Activated CD8-positive, alpha-beta T cell treated with anti-CD3 and anti-CD28 coated beads for 36 hours (primary cell): ENCODE measurements around the gene TSPAN2. TPM values are rescaled to one million over a fixed set of nuclear protein-coding genes. Genes with fewer than 3 reads are reported as not detected.

Experiments
- ATAC-seq: fragments of 200-7000 bp; cut with Tn5 transposase; one replicate; pipeline ENCODE4 v1.10.0; 2021; ENCODE audit warnings: mild to moderate bottlenecking, moderate library complexity
- CTCF ChIA-PET: fragments of 350-600 bp; sonication (Branson Sonifier 250); formaldehyde crosslinking; loops from one replicate; lab custom pipeline; 2021; ENCODE audit warnings: antibody characterized with exemption; lab: Charles Lee
- POLR2A ChIA-PET: fragments of 350-600 bp; sonication (Branson Sonifier 250); formaldehyde crosslinking; loops from one replicate; lab custom pipeline; 2021; ENCODE audit warnings: antibody characterized with exemption; lab: Charles Lee
- DNase-seq: peaks from one replicate; pipeline ENCODE4 v3.0.0-alpha.2; 2020
- H3K27ac Mint-ChIP-seq: one replicate; pipeline ENCODE4 v1.8.0; 2021; ENCODE audit warnings: mild to moderate bottlenecking, mixed read lengths
- H3K27me3 Mint-ChIP-seq: one replicate; pipeline ENCODE4 v1.8.0; 2021; ENCODE audit warnings: mixed read lengths
- H3K36me3 Mint-ChIP-seq: one replicate; pipeline ENCODE4 v1.8.0; 2021; ENCODE audit warnings: low read depth, mixed read lengths
- H3K4me1 Mint-ChIP-seq: one replicate; pipeline ENCODE4 v1.8.0; 2021; ENCODE audit warnings: low read depth, mixed read lengths
- H3K4me3 Mint-ChIP-seq: one replicate; pipeline ENCODE4 v1.8.0; 2021; ENCODE audit warnings: mild to moderate bottlenecking, moderate library complexity, mixed read lengths
- H3K9me3 Mint-ChIP-seq: one replicate; pipeline ENCODE4 v1.8.0; 2021; ENCODE audit warnings: mixed read lengths
- intact Hi-C: fragments of 100-400 bp; cut with micrococcal nuclease; formaldehyde crosslinking; loops from one replicate; pipeline ENCODE4 v1.10.0; 2022
- total RNA-seq, 2 experiments: library from RNA; stranded (reverse); gene quantifications; one replicate each; pipeline ENCODE4 v1.2.3, GENCODE V29; 2021
- TF ChIP-seq, protein P1 (sequence below): fragments of 200-600 bp; IDR thresholded peaks from one replicate; pipeline ENCODE4 v1.8.0; 2022; ENCODE audit warnings: antibody characterized with exemption, mild to moderate bottlenecking

Gene TSPAN2
- total RNA-seq, 2 experiments from 2014 or later: 0.74 to 0.90 TPM

DNA sequence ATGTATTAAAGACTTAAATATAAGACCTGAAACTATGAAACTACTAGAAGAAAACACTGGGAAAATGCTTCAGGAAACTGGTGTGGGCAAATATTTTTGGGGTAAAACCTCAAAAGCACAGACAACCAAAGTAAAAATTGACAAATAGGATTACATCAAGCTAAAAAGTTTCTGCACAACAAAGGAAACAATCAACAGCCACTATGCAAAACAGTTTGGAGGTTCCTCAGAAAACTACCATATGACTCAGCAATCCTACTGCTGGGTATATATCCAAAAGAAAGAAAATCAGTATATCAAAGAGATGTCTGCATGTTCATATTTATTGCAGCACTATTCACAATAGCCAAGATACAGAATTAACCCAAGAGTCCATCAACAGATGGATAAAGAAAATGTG is 42.6 kb downstream of the TSPAN2 start:
- intact Hi-C loops: no loop called here
- Mint-ChIP-seq H3K4me1 (peaks cover 7% of the 10 kb centered on the region), H3K36me3 (peaks cover 2% of the 10 kb centered on the region), H3K4me3 (no peak overlapping the region), H3K27me3 (no peaks in the 10 kb centered on the region), H3K9me3 (peaks cover 6% of the 10 kb centered on the region), H3K27ac (no peak overlapping the region)
- no peak for ATAC-seq
- TF ChIP-seq, protein P1, sequence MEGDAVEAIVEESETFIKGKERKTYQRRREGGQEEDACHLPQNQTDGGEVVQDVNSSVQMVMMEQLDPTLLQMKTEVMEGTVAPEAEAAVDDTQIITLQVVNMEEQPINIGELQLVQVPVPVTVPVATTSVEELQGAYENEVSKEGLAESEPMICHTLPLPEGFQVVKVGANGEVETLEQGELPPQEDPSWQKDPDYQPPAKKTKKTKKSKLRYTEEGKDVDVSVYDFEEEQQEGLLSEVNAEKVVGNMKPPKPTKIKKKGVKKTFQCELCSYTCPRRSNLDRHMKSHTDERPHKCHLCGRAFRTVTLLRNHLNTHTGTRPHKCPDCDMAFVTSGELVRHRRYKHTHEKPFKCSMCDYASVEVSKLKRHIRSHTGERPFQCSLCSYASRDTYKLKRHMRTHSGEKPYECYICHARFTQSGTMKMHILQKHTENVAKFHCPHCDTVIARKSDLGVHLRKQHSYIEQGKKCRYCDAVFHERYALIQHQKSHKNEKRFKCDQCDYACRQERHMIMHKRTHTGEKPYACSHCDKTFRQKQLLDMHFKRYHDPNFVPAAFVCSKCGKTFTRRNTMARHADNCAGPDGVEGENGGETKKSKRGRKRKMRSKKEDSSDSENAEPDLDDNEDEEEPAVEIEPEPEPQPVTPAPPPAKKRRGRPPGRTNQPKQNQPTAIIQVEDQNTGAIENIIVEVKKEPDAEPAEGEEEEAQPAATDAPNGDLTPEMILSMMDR: no peak
- POLR2A ChIA-PET: no interaction called here
- CTCF ChIA-PET: interaction anchor here (1.3 kb wide), 1 partner anchor 67 kb away, joined by 4 read pairs; no protein-coding TSS in a partner anchor
- no peak for DNase-seq

GRCh38 chr1:115041654-115042053 is 47.6 kb downstream of the TSPAN2 start:
- DNase-seq: no peak
- CTCF ChIA-PET: interaction anchor here (4.1 kb wide), 1 partner anchor 11 kb away, joined by 22 read pairs; no protein-coding TSS in a partner anchor
- ATAC-seq: no peak
- intact Hi-C loops: no loop called here
- Mint-ChIP-seq H3K4me3 (no peak overlapping the region), H3K27ac (no peak overlapping the region), H3K4me1 (no peaks in the 10 kb centered on the region), H3K9me3 (peaks cover 6% of the 10 kb centered on the region), H3K27me3 (no peaks in the 10 kb centered on the region), H3K36me3 (peaks cover 2% of the 10 kb centered on the region)
- TF ChIP-seq, protein P1: no peak
- POLR2A ChIA-PET: no interaction called here

DNA sequence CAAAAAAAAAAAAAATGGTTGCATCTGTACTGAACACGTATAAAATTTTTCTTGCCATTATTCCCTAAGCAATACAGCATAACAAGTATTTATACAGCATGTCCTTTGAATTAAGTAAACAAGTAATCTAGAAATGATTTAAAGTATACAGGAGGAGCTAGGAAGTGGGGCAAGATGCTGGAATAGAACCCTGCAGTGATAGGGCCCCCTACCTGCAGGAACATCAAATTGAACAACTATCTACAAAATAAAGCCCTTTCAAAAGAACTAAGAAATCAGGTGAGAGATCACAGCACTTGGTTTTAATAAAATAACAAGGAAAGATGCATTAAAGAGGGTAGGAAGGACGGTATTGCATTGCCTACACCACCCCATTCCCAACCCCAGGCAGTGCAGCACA is 48.8 kb downstream of the TSPAN2 start:
- Mint-ChIP-seq H3K9me3 (peaks cover 6% of the 10 kb centered on the region), H3K4me3 (no peak overlapping the region), H3K27me3 (peaks cover 2% of the 10 kb centered on the region), H3K36me3 (peaks cover 2% of the 10 kb centered on the region), H3K4me1 (no peaks in the 10 kb centered on the region), H3K27ac (no peak overlapping the region)
- intact Hi-C loops: no loop called here
- DNase-seq (no peak), ATAC-seq (no peak)
- POLR2A ChIA-PET: no interaction called here
- CTCF ChIA-PET: interaction anchor here (1.0 to 1.3 kb wide), 3 partner anchors 13 to 73 kb away, joined by 3 to 5 read pairs (median 3); no protein-coding TSS in a partner anchor
- TF ChIP-seq, protein P1: no peak

GRCh38 chr1:115036814-115037507 is 52.3 kb downstream of the TSPAN2 start:
- no peaks in the 10 kb centered on the region for H3K36me3 Mint-ChIP-seq
- H3K4me3 Mint-ChIP-seq: no peak overlapping the region
- peaks cover 3% of the 10 kb centered on the region for H3K27me3 Mint-ChIP-seq
- DNase-seq: no peak
- no peak for ATAC-seq
- CTCF ChIA-PET: interaction anchor here (2.4 kb wide), 1 partner anchor 16 kb away, joined by 14 read pairs; no protein-coding TSS in a partner anchor
- no peaks in the 10 kb centered on the region for H3K4me1 Mint-ChIP-seq
- no peaks in the 10 kb centered on the region for H3K9me3 Mint-ChIP-seq
- intact Hi-C loops: no loop called here
- TF ChIP-seq, protein P1: no peak
- no peak overlapping the region for H3K27ac Mint-ChIP-seq
- POLR2A ChIA-PET: no interaction called here

- Mint-ChIP-seq H3K27ac (no peak overlapping the region), H3K9me3 (no peaks in the 10 kb centered on the region), H3K36me3 (no peaks in the 10 kb centered on the region), H3K4me1 (no peaks in the 10 kb centered on the region), H3K27me3 (peaks cover 3% of the 10 kb centered on the region), H3K4me3 (no peak overlapping the region)
- DNase-seq: no peak
- CTCF ChIA-PET: interaction anchor here (3.4 kb wide), 1 partner anchor 17 kb away, joined by 12 read pairs; no protein-coding TSS in a partner anchor
- TF ChIP-seq, protein P1: no peak
- intact Hi-C loops: no loop called here
- POLR2A ChIA-PET: no interaction called here
- no peak for ATAC-seq
These were observed 53.7 kb downstream of the TSPAN2 start for GRCh38 chr1:115035652-115036051.
